ENCODE data around the gene GPC3.

DNA sequence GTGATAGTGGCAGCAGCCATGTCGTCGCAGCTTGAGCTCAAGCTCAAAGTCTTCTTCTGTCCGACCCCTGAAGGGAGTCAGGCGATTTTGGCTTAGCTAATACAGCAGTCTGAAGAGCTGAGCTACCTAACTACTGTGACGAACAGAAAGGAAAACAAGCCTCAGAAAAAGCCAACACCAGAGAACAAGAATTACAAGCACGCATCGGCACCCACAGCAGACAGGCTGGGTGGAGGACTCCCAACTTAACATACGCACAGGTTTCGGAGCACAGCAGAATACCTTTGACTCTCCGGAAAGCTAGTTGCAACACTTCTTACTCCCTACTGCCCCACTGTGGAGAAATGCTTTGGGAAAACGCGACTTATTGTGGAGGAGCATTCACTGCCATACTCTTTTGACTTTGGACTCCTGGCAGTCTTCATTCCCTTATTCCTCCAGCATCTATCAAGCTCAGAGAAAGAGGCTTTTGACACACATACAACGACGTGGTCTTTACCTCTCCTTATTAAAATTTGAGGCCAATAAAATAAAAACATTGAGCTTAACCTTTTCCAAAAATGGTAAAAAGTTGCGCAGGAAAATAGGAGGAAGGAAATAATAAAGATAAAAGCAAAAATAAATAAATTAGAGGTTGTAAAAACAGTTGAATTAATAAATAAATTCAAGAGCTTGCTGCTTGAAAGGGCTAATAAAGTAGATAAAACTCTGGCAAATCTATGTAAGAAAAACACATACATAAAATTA lies 41.3 kb upstream of the GPC3 start:
- TF ChIP-seq, protein P1, sequence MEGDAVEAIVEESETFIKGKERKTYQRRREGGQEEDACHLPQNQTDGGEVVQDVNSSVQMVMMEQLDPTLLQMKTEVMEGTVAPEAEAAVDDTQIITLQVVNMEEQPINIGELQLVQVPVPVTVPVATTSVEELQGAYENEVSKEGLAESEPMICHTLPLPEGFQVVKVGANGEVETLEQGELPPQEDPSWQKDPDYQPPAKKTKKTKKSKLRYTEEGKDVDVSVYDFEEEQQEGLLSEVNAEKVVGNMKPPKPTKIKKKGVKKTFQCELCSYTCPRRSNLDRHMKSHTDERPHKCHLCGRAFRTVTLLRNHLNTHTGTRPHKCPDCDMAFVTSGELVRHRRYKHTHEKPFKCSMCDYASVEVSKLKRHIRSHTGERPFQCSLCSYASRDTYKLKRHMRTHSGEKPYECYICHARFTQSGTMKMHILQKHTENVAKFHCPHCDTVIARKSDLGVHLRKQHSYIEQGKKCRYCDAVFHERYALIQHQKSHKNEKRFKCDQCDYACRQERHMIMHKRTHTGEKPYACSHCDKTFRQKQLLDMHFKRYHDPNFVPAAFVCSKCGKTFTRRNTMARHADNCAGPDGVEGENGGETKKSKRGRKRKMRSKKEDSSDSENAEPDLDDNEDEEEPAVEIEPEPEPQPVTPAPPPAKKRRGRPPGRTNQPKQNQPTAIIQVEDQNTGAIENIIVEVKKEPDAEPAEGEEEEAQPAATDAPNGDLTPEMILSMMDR (IDR thresholded peaks at IDR 0.05) = peak; percentile 54 to 60 (median 58)
- no peak for TF ChIP-seq POLR2A (IDR thresholded peaks at IDR 0.05)

Measured in right lobe of liver (tissue), 4 donors.